GM23338 (cell line): ENCODE results near the gene NKRF. TPM values are rescaled to one million over a fixed set of nuclear protein-coding genes. Genes with fewer than 3 reads are reported as not detected.

Source experiments
- ATAC-seq: fragments of 200-7000 bp; cut with Tn5 transposase; 3 replicates; pipeline ENCODE4 v1.9.1; 2020
- DNase-seq: peaks from one replicate; pipeline ENCODE4 v3.0.0-alpha.2; 2015; ENCODE audit warnings: low spot score
- H2AFZ ChIP-seq: fragments of 200-600 bp; sonication (generic); 2 replicates; pipeline ENCODE4 v1.8.0; 2016; ENCODE audit warnings: antibody characterized with exemption, mild to moderate bottlenecking, moderate library complexity
- H3F3A ChIP-seq: fragments of 200-600 bp; sonication (generic); replicated peaks from 2 replicates; pipeline ENCODE4 v1.8.0; 2017; ENCODE audit warnings: antibody characterized with exemption, mixed run types, low read depth
- H3K27ac ChIP-seq: fragments of 200-600 bp; sonication (generic); 2 replicates; pipeline ENCODE4 v1.6.1; 2016; ENCODE audit warnings: low read depth
- H3K27me3 ChIP-seq: fragments of 200-600 bp; sonication (generic); 2 replicates; pipeline ENCODE4 v1.8.0; 2016; ENCODE audit warnings: mild to moderate bottlenecking, mixed run types, moderate library complexity; ENCODE audit not compliant: insufficient read depth
- H3K36me3 ChIP-seq: fragments of 200-600 bp; sonication (generic); 2 replicates; pipeline ENCODE4 v1.8.0; 2016; ENCODE audit warnings: mild to moderate bottlenecking; ENCODE audit not compliant: insufficient read depth
- H3K4me1 ChIP-seq: fragments of 200-600 bp; sonication (generic); 2 replicates; pipeline ENCODE4 v1.8.0; 2016; ENCODE audit warnings: mild to moderate bottlenecking, moderate library complexity; ENCODE audit not compliant: insufficient read depth
- H3K4me2 ChIP-seq: fragments of 200-600 bp; sonication (generic); 2 replicates; pipeline ENCODE4 v1.7.1; 2017; ENCODE audit warnings: mixed run types
- H3K4me3 ChIP-seq: fragments of 200-600 bp; sonication (generic); 2 replicates; pipeline ENCODE4 v1.6.1; 2016; ENCODE audit warnings: mixed run types
- H3K79me2 ChIP-seq: fragments of 200-600 bp; sonication (generic); replicated peaks from 2 replicates; pipeline ENCODE4 v1.8.0; 2017; ENCODE audit warnings: mild to moderate bottlenecking; ENCODE audit not compliant: insufficient read depth
- H3K9me2 ChIP-seq: fragments of 200-600 bp; sonication (generic); 2 replicates; pipeline ENCODE4 v1.8.0; 2017; ENCODE audit not compliant: insufficient read depth
- H4K20me1 ChIP-seq: fragments of 200-600 bp; sonication (generic); replicated peaks from 2 replicates; pipeline ENCODE4 v1.8.0; 2017; ENCODE audit warnings: mild to moderate bottlenecking; ENCODE audit not compliant: insufficient read depth
- H3K27ac Mint-ChIP-seq: 2 replicates; pipeline ENCODE4 v1.8.0; 2020; ENCODE audit warnings: inconsistent platforms, mild to moderate bottlenecking, moderate library complexity, mixed read lengths
- H3K27me3 Mint-ChIP-seq: 3 replicates; pipeline ENCODE4 v1.8.0; 2022; ENCODE audit warnings: low read depth, mild to moderate bottlenecking, moderate library complexity, mixed read lengths, inconsistent platforms; ENCODE audit not compliant: insufficient read depth, poor library complexity
- H3K36me3 Mint-ChIP-seq: 3 replicates; pipeline ENCODE4 v1.8.0; 2021; ENCODE audit warnings: low read depth, mild to moderate bottlenecking, inconsistent platforms, moderate library complexity, mixed read lengths
- H3K4me1 Mint-ChIP-seq: 3 replicates; pipeline ENCODE4 v1.8.0; 2020; ENCODE audit warnings: mild to moderate bottlenecking, inconsistent platforms, mixed read lengths
- H3K4me3 Mint-ChIP-seq: 3 replicates; pipeline ENCODE4 v1.8.0; 2021; ENCODE audit warnings: moderate library complexity, mild to moderate bottlenecking, inconsistent platforms, mixed read lengths
- H3K9me3 Mint-ChIP-seq: 3 replicates; pipeline ENCODE4 v1.8.0; 2020; ENCODE audit warnings: moderate library complexity, mild to moderate bottlenecking, inconsistent platforms, mixed read lengths
- CREB1 ChIP-seq: fragments of 250-450 bp; sonication (Bioruptor Pico); IDR thresholded peaks from 2 replicates; pipeline ENCODE4 v1.5.0; 2020; ENCODE audit warnings: low read depth, mild to moderate bottlenecking, moderate library complexity
- CTCF ChIP-seq, 2 experiments: fragments of 200-600 bp in 1 of 2; sonication (generic) in 1 of 2; conservative IDR thresholded peaks; 2 replicates each; pipeline versions ENCODE4 v1.5.1 to v1.6.1; 2016 to 2017; ENCODE audit warnings: antibody characterized with exemption in 2 of 2, low read depth in 2 of 2, mild to moderate bottlenecking in 2 of 2, moderate library complexity in 1 of 2
- ETS1 ChIP-seq: IDR thresholded peaks from 2 replicates; pipeline ENCODE4 v1.6.1; 2016; ENCODE audit warnings: antibody characterized with exemption
- NANOG ChIP-seq: IDR thresholded peaks from 2 replicates; pipeline ENCODE4 v1.6.1; 2016; ENCODE audit warnings: antibody characterized with exemption, borderline replicate concordance
- POLR2AphosphoS5 ChIP-seq: IDR thresholded peaks from 2 replicates; pipeline ENCODE4 v1.6.1; 2016; ENCODE audit warnings: antibody characterized with exemption, low read depth
- REST ChIP-seq: IDR thresholded peaks from one replicate; pipeline ENCODE4 v1.6.1; 2018; ENCODE audit warnings: antibody characterized with exemption; ENCODE audit not compliant: unreplicated experiment
- STAT1 ChIP-seq: IDR thresholded peaks from one replicate; pipeline ENCODE4 v1.6.1; 2016; ENCODE audit warnings: antibody characterized with exemption; ENCODE audit not compliant: unreplicated experiment
- ZNF114 ChIP-seq: fragments of 250-450 bp; sonication (Bioruptor Pico); IDR thresholded peaks from 2 replicates; pipeline ENCODE4 v1.5.0; 2020; ENCODE audit warnings: mild to moderate bottlenecking, moderate library complexity
- ZNF331 ChIP-seq: fragments of 250-450 bp; sonication (Bioruptor Pico); IDR thresholded peaks from 2 replicates; pipeline ENCODE4 v1.5.0; 2020; ENCODE audit warnings: low read depth, mild to moderate bottlenecking, moderate library complexity
- polyA plus RNA-seq: library from polyadenylated mRNA; unstranded; fragments of >200 nt; fragmentation: Nextera tagmentation; extraction: Ambion mirVana; gene quantifications from 2 replicates; pipeline ENCODE4 v1.2.1, GENCODE V29; 2016
- total RNA-seq: library from RNA; depleted of rRNA; stranded (reverse); fragments of >200 nt; shearing (Covaris generic); gene quantifications from 2 replicates; pipeline ENCODE4 v1.2.3, GENCODE V29; 2014

Gene NKRF
- total and polyA plus RNA-seq, 2 experiments from 2014 or later, result 6.8 to 11.6 TPM

- Mint-ChIP-seq H3K9me3 (no peaks in the 10 kb centered on the region), H3K27ac (no peak overlapping the region), H3K36me3 (peaks cover 11% of the 10 kb centered on the region), H3K27me3 (no peaks in the 10 kb centered on the region), H3K4me3 (no peak overlapping the region), H3K4me1 (no peaks in the 10 kb centered on the region; the same call in 2 of the 3 replicates)
- Histone ChIP-seq H3K27ac (no peak overlapping the region), H3K4me2 (no peak overlapping the region), H3K36me3 (no peaks in the 10 kb centered on the region), H3K4me3 (no peak overlapping the region), H3K27me3 (no peaks in the 10 kb centered on the region), H3K9me2 (no peaks in the 10 kb centered on the region), H2AFZ (no peak overlapping the region), H4K20me1 (no peaks in the 10 kb centered on the region), H3K79me2 (no peaks in the 10 kb centered on the region), H3F3A (no peaks in the 10 kb centered on the region), H3K4me1 (no peaks in the 10 kb centered on the region)
- ATAC-seq (no peak), DNase-seq (no peak)
- no peak for TF ChIP-seq CTCF (conservative IDR thresholded peaks at IDR 0.05; ENCODE audit: low read depth in 2 of 2)
- TF ChIP-seq STAT1, result no peak
- no peak for TF ChIP-seq CREB1 (CRISPR knock-in tag)
- no peak for TF ChIP-seq ZNF114 (CRISPR knock-in tag)
- no peak for TF ChIP-seq POLR2AphosphoS5
Observed at GRCh38 chrX:119624951-119625668, 18.9 kb upstream of the NKRF start.

GRCh38 chrX:119624417-119624816 lies 18.2 kb upstream of the NKRF start:
- Mint-ChIP-seq H3K4me1 (peaks cover 6% of the 10 kb centered on the region; the same call in 2 of the 3 replicates), H3K9me3 (no peaks in the 10 kb centered on the region), H3K27me3 (peaks cover 3% of the 10 kb centered on the region), H3K4me3 (no peak overlapping the region), H3K27ac (no peak overlapping the region), H3K36me3 (peaks cover 10% of the 10 kb centered on the region)
- DNase-seq (no peak), ATAC-seq (no peak)
- Histone ChIP-seq H4K20me1 (no peaks in the 10 kb centered on the region), H3K27ac (no peak overlapping the region), H3K36me3 (no peaks in the 10 kb centered on the region), H3K4me2 (no peak overlapping the region), H3K27me3 (no peaks in the 10 kb centered on the region), H2AFZ (no peak overlapping the region), H3K4me1 (no peaks in the 10 kb centered on the region), H3K4me3 (no peak overlapping the region), H3F3A (no peaks in the 10 kb centered on the region), H3K79me2 (no peaks in the 10 kb centered on the region), H3K9me2 (no peaks in the 10 kb centered on the region)
- TF ChIP-seq ZNF114 (CRISPR knock-in tag) (no peak), ZNF331 (CRISPR knock-in tag) (no peak), ETS1 (no peak), STAT1 (no peak), NANOG (no peak), CREB1 (CRISPR knock-in tag) (no peak), REST (no peak)
